ENCODE data around the gene PPIF. TPM values are rescaled to one million over a fixed set of nuclear protein-coding genes. Genes with fewer than 3 reads are reported as not detected.

PPIF gene
- total and polyA plus RNA-seq, 7 donors: 44.6 to 297 (median 85.9) TPM

GRCh38 chr10:79315602-79315920 lies 31.7 kb upstream of the PPIF start:
- DNase-seq (no peak), ATAC-seq (no peak)
- Histone ChIP-seq H3K27ac (no peak overlapping the region), H3K9me3 (no peaks in the 10 kb centered on the region), H3K4me1 (peaks cover 23% of the 10 kb centered on the region), H3K4me3 (no peak overlapping the region), H3K36me3 (ENCODE audit: insufficient read depth in 1 of 2, low read depth in 1 of 2) (peaks cover 5 to 35% of the 10 kb centered on the region in 2 donors), H3K27me3 (ENCODE audit: insufficient read depth in 3 of 3, low read length in 2 of 3) (no peaks in the 10 kb centered on the region)
- WGBS, 3 donors: 77 to 83% (median 82%) methylated on average over 11 of the region's 11 CpGs
- intact Hi-C loops (cut with DNase I): no loop called here
- no peak for TF ChIP-seq CTCF (IDR thresholded peaks at IDR 0.05)

- Histone ChIP-seq H3K27me3 (ENCODE audit: insufficient read depth in 3 of 3, low read length in 2 of 3) (no peaks in the 10 kb centered on the region), H3K36me3 (ENCODE audit: insufficient read depth in 1 of 2, low read depth in 1 of 2) (peaks cover 5 to 24% of the 10 kb centered on the region in 2 donors), H3K9me3 (no peaks in the 10 kb centered on the region), H3K4me3 (no peak overlapping the region), H3K27ac (no peak overlapping the region), H3K4me1 (peaks cover 31% of the 10 kb centered on the region)
- peak in 1 of 4 donors; percentile 13 for ATAC-seq
- peak in 1 of 2 donors; percentile 49 for DNase-seq
- WGBS, 3 donors: 56 to 65% (median 62%) methylated on average over 13 of the region's 13 CpGs
- no peak for TF ChIP-seq CTCF (IDR thresholded peaks at IDR 0.05)
- intact Hi-C loops (cut with DNase I): no loop called here
These were observed 30.4 kb upstream of the PPIF start for GRCh38 chr10:79316671-79317431.

GRCh38 chr10:79318369-79318768 lies 28.9 kb upstream of the PPIF start:
- no peak for TF ChIP-seq CTCF (IDR thresholded peaks at IDR 0.05)
- intact Hi-C loops (cut with DNase I): no loop called here
- 91 to 92% (median 92%) methylated on average over 5 of the region's 5 CpGs for WGBS, 3 donors
- peaks cover 0 to 8% of the 10 kb centered on the region in 2 donors for H3K36me3 ChIP-seq (ENCODE audit: insufficient read depth in 1 of 2, low read depth in 1 of 2)
- H3K9me3 ChIP-seq: no peaks in the 10 kb centered on the region
- H3K27me3 ChIP-seq (ENCODE audit: insufficient read depth in 3 of 3, low read length in 2 of 3): no peaks in the 10 kb centered on the region
- peaks cover 31% of the 10 kb centered on the region for H3K4me1 ChIP-seq
- ATAC-seq (no peak), DNase-seq (no peak)
- H3K27ac ChIP-seq: no peak overlapping the region
- no peak overlapping the region for H3K4me3 ChIP-seq

- H3K27ac ChIP-seq: no peak overlapping the region
- no peak for TF ChIP-seq CTCF (IDR thresholded peaks at IDR 0.05)
- intact Hi-C loops (cut with DNase I): no loop called here
- WGBS, 3 donors: 85 to 92% (median 85%) methylated on average over 11 of the region's 11 CpGs
- DNase-seq (no peak), ATAC-seq (no peak)
- H3K4me3 ChIP-seq: no peak overlapping the region
- H3K36me3 ChIP-seq (ENCODE audit: insufficient read depth in 1 of 2, low read depth in 1 of 2): no peaks in the 10 kb centered on the region
- H3K27me3 ChIP-seq (ENCODE audit: insufficient read depth in 3 of 3, low read length in 2 of 3): no peaks in the 10 kb centered on the region
- peaks cover 27% of the 10 kb centered on the region for H3K4me1 ChIP-seq
- H3K9me3 ChIP-seq: no peaks in the 10 kb centered on the region
These were observed 28.0 kb upstream of the PPIF start for GRCh38 chr10:79319115-79319771.
